Ovary (tissue), 3 donors: ENCODE data around the gene ELAC2.

ENCODE experiments used
- CTCF ChIP-seq, 3 donors: fragments of 450-650 bp in 2 of 3; fragments of 200-600 bp in 1 of 3; IDR thresholded peaks; one replicate each; pipeline versions ENCODE4 v1.5.1 to v1.8.0; 2016 to 2022; ENCODE audit warnings: antibody characterized with exemption in 3 of 3, mild to moderate bottlenecking in 1 of 3
- EP300 ChIP-seq: sonication (generic); formaldehyde crosslinking; IDR thresholded peaks from one replicate; pipeline ENCODE4 v1.6.1; 2017; ENCODE audit warnings: antibody characterized with exemption
- POLR2A ChIP-seq: fragments of 450-650 bp; IDR thresholded peaks from one replicate; pipeline ENCODE4 v1.6.1; 2017; ENCODE audit warnings: antibody characterized with exemption, mild to moderate bottlenecking, moderate library complexity
- donor health status: DM: no; HTN: no; CAD: no.

GRCh38 chr17:12964162-12964561, 53.7 kb downstream of the ELAC2 start:
- TF ChIP-seq POLR2A (no peak), CTCF (IDR thresholded peaks at IDR 0.05) (no peak), EP300 (no peak)
